Tibial artery (tissue), 4 donors: Measurements from ENCODE around the gene WDFY3.

Experiments
- DNase-seq, 2 donors: peaks; one replicate each; pipeline ENCODE4 v3.0.0-alpha.2; 2019
- H3K27ac ChIP-seq, 2 donors: fragments of 200-600 bp; sonication (generic) in 1 of 2; 1 replicate in 1 of 2; 2 replicates in 1 of 2; pipeline ENCODE4 v1.5.1; 2018 to 2019; ENCODE audit warnings: mild to moderate bottlenecking in 1 of 2
- H3K27me3 ChIP-seq, 2 donors: fragments of 200-600 bp; sonication (generic) in 1 of 2; one replicate each; pipeline versions ENCODE4 v1.5.1 to v1.6.0; 2016 to 2019
- H3K36me3 ChIP-seq, 3 donors: fragments of 200-600 bp; sonication (generic) in 2 of 3; one replicate each; pipeline ENCODE4 v1.5.1; 2016 to 2019; ENCODE audit warnings: mild to moderate bottlenecking in 2 of 3
- H3K4me1 ChIP-seq, 4 donors: fragments of 200-600 bp; sonication (generic) in 2 of 4; 1 replicate in 3 of 4; 2 replicates in 1 of 4; pipeline ENCODE4 v1.5.1; 2016 to 2019
- H3K4me3 ChIP-seq, 2 donors: fragments of 200-600 bp; sonication (generic) in 1 of 2; 1 replicate in 1 of 2; 2 replicates in 1 of 2; pipeline ENCODE4 v1.5.1; 2018 to 2019; ENCODE audit warnings: mild to moderate bottlenecking in 2 of 2
- H3K9me3 ChIP-seq, 3 donors: fragments of 200-600 bp; sonication (generic) in 1 of 3; one replicate each; pipeline ENCODE4 v1.5.1; 2016 to 2019
- intact Hi-C: fragments of 100-400 bp; cut with DNase I; formaldehyde crosslinking; loops from one replicate; pipeline ENCODE4 v1.15.0; 2023; ENCODE audit warnings: low total_unique reads
- TF ChIP-seq, protein P1 (sequence below), 2 experiments: fragments of 200-600 bp in 1 of 2; fragments of 450-650 bp in 1 of 2; IDR thresholded peaks; one replicate each; pipeline ENCODE4 v1.5.1; 2017 to 2019; ENCODE audit warnings: antibody characterized with exemption in 2 of 2, mild to moderate bottlenecking in 1 of 2, moderate library complexity in 1 of 2

Gene WDFY3

DNA sequence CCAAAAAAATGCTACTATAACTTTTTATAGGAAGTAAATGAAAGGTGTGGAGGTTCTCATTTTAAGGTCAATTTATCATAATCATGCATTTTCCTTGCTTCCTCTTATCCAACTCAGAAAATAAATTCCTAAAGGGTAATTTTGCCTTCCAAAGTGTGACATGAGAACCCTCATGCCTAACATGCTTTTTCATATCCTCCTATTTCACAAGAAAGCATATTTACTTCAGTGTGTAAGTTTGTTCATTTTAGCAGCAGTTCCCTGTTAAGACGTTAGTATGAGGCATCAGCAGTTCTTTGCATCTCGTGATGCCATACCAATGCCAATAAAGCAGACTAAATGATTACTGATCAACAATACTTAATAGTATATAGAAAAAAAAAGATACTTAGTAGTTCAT is 18.4 kb downstream of the WDFY3 start:
- intact Hi-C loops: no loop called here
- no peaks in the 10 kb centered on the region for H3K9me3 ChIP-seq
- H3K27ac ChIP-seq: peak overlapping the region in 1 of 2 donors; percentile 3
- no peaks in the 10 kb centered on the region for H3K36me3 ChIP-seq
- no peak overlapping the region for H3K4me3 ChIP-seq
- peaks cover 0 to 80% (median 27%) of the 10 kb centered on the region in 4 donors for H3K4me1 ChIP-seq
- DNase-seq: no peak
- TF ChIP-seq, protein P1, sequence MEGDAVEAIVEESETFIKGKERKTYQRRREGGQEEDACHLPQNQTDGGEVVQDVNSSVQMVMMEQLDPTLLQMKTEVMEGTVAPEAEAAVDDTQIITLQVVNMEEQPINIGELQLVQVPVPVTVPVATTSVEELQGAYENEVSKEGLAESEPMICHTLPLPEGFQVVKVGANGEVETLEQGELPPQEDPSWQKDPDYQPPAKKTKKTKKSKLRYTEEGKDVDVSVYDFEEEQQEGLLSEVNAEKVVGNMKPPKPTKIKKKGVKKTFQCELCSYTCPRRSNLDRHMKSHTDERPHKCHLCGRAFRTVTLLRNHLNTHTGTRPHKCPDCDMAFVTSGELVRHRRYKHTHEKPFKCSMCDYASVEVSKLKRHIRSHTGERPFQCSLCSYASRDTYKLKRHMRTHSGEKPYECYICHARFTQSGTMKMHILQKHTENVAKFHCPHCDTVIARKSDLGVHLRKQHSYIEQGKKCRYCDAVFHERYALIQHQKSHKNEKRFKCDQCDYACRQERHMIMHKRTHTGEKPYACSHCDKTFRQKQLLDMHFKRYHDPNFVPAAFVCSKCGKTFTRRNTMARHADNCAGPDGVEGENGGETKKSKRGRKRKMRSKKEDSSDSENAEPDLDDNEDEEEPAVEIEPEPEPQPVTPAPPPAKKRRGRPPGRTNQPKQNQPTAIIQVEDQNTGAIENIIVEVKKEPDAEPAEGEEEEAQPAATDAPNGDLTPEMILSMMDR (IDR thresholded peaks at IDR 0.05): no peak
- no peaks in the 10 kb centered on the region for H3K27me3 ChIP-seq

DNA sequence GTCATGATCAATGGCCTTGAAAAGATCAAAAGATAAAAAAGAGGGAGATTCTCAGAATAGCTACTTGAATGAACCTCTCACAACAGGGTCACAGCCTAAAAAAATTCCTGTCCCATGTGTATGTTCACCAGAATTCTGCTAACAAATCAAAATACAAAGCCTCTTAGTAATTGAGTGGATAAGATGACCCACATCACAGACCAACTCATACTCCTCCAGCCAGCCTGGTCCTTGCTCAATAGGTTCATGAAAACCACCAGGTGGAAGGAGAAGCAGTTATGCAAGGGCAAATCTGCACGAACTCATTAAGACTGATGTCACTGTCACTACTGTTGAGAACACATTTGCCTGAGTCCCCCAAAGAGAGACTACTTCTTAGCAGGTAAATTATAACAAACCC is 21.5 kb downstream of the WDFY3 start:
- H3K9me3 ChIP-seq: peaks cover 0 to 12% (median 3%) of the 10 kb centered on the region in 3 donors
- TF ChIP-seq, protein P1 (IDR thresholded peaks at IDR 0.05): no peak
- peaks cover 0 to 55% (median 20%) of the 10 kb centered on the region in 4 donors for H3K4me1 ChIP-seq
- H3K27ac ChIP-seq: no peak overlapping the region
- H3K27me3 ChIP-seq: no peaks in the 10 kb centered on the region
- intact Hi-C loops: no loop called here
- DNase-seq: no peak
- no peaks in the 10 kb centered on the region for H3K36me3 ChIP-seq
- no peak overlapping the region for H3K4me3 ChIP-seq

DNA sequence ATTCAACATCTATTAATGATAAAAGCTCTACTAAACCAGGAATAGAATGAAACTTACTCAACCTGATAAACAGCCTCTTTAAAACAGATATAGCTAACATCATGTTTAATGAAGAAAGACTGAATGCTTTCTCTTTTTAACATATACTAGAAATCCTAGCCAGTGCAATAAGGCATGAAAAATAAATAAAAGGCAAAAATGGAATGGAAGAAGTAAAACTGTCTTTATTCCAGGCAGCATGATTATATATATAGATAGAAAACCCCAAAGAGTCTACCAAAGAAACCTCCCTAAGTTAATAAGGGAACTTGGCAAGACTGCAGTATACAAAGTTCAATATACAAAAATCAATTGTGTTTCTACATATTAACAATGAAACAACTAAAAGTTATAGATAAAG is 25.5 kb downstream of the WDFY3 start:
- H3K9me3 ChIP-seq: peaks cover 0 to 12% (median 3%) of the 10 kb centered on the region in 3 donors
- H3K27me3 ChIP-seq: no peaks in the 10 kb centered on the region
- TF ChIP-seq, protein P1 (IDR thresholded peaks at IDR 0.05): no peak
- no peaks in the 10 kb centered on the region for H3K36me3 ChIP-seq
- no peak for DNase-seq
- H3K27ac ChIP-seq: no peak overlapping the region
- H3K4me1 ChIP-seq: peaks cover 0 to 60% (median 32%) of the 10 kb centered on the region in 4 donors
- intact Hi-C loops: no loop called here
- H3K4me3 ChIP-seq: no peak overlapping the region

DNA sequence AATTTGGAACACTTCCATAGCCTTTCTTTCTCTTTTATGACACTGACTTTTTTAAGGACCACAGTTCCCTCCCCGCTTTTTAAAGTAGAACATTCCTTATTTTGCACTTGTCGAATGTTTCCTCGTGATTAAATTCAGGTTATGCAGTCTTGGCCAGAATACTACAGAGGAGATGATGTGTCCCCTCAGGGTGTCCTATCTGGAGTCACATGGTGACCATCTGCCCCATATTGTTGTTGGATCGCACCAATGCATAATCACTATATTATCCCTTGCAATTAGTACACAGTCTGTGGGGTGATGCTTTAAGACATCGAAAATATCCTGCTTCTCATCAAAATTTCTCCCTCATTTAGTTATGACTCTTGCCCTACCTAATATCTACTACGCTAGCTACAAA is 27.4 kb downstream of the WDFY3 start:
- TF ChIP-seq, protein P1 (IDR thresholded peaks at IDR 0.05): no peak
- DNase-seq: no peak
- H3K27ac ChIP-seq: peak overlapping the region; percentile 48
- no peaks in the 10 kb centered on the region for H3K36me3 ChIP-seq
- H3K4me1 ChIP-seq: peaks cover 0 to 60% (median 30%) of the 10 kb centered on the region in 4 donors
- no peaks in the 10 kb centered on the region for H3K27me3 ChIP-seq
- H3K9me3 ChIP-seq: peaks cover 0 to 12% (median 3%) of the 10 kb centered on the region in 3 donors
- no peak overlapping the region for H3K4me3 ChIP-seq
- intact Hi-C loops: no loop called here

DNA sequence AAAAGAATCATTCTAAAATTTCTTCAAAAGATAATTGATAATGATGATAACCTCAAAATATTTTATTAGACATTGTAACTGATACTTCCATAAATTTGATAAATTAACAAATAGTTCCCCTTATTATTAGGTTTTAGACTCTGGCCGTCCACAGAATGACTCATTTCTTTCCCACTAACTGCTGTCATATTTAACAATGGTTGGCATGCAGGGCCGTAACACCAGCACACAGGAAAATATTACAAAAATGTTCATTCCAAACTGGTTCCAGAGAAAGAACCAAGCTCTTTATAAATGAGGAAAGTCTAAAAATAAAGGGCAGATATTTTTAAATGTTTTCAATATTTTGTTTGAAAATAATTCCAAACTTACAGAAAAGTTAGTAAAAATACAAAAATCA is 28.2 kb downstream of the WDFY3 start:
- peak overlapping the region; percentile 48 for H3K27ac ChIP-seq

More for the DNA sequence above, 28.2 kb downstream of the WDFY3 start:
- intact Hi-C loops: no loop called here
- H3K4me1 ChIP-seq: peaks cover 0 to 56% (median 30%) of the 10 kb centered on the region in 4 donors
- H3K36me3 ChIP-seq: no peaks in the 10 kb centered on the region
- TF ChIP-seq, protein P1 (IDR thresholded peaks at IDR 0.05): no peak
- no peak overlapping the region for H3K4me3 ChIP-seq
- peak in 1 of 2 donors; percentile 23 for DNase-seq
- H3K27me3 ChIP-seq: no peaks in the 10 kb centered on the region
- H3K9me3 ChIP-seq: peaks cover 0 to 12% (median 3%) of the 10 kb centered on the region in 3 donors
